ENCODE measurements around the gene STOML1.

Gene STOML1

DNA sequence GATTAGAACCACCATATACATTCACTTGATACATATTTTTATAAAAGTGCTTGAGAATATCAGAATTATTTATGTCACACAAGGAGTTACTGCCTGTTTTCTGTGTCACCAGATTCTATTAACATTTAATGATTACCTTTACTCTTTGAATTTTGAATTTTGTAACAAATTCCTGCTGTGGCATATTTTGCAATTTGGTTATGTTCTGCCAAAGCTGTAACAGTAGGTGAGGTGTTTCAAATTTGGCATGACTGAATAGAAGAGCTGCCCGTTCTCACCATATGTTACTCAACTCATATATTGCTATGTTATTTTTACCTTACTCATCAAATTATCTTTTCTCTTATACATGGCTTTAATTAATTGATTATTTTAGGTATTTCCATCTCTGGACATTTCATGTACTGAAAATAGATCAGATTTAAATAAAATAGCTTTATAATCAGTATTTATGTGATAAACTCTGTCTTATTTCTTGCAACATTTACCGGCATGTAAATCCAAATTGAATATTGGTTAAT lies 21.3 kb upstream of the STOML1 start:
- DNase-seq, result no peak

DNA sequence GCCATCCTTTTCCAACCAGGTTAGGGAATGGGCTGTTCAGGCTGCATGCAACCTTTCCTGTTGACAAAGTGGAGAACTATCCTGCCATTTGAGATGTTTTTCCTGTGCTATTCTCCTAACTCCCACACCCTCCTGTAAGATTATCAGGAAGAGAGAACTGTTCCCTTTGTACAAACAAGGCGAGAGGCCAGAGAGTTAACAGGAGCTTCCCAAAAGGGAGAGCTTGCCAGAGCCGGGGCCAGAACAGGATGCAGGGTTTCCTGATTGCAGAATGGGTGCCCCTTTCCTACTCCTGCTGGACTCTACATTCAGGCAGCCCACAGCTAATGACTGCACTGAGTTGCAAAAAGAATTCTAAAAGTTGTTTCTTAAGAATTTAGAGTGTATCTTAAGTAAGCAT lies 19.5 kb upstream of the STOML1 start:
- DNase-seq, result no peak

- no peak for DNase-seq
Measured at GRCh38 chr15:74010929-74011540, 18.9 kb upstream of the STOML1 start.

DNA sequence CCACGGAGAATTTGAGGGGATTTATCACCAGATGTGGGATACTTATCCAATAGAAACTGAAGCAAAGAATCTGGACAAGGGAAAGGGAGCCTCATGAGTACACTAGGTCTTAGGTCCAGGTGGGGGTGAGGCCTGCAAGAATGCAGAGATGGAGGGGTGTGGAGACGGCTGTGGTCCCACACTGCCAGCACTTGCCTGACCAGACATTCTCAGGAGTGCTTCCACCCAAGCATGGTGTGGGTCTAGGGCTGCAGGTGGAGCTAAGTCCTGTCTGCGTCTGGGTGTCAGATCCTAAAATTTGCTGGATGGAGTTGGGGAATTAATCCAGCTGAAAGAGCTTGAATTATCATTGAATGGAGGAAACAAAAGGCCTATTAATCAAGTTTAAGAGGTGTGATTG lies 16.8 kb upstream of the STOML1 start:
- DNase-seq, result no peak

GRCh38 chr15:74007820-74008371 lies 15.8 kb upstream of the STOML1 start:
- no peak for DNase-seq

- no peak for DNase-seq
Measured at GRCh38 chr15:74006774-74007639, 14.9 kb upstream of the STOML1 start.

DNA sequence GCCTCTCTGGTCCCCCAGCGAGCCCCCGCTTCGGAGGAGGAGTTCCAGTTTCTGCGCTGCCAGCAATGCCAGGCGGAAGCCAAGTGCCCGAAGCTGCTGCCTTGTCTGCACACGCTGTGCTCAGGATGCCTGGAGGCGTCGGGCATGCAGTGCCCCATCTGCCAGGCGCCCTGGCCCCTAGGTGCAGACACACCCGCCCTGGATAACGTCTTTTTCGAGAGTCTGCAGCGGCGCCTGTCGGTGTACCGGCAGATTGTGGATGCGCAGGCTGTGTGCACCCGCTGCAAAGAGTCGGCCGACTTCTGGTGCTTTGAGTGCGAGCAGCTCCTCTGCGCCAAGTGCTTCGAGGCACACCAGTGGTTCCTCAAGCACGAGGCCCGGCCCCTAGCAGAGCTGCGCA lies 5.9 kb upstream of the STOML1 start:
- no peak for DNase-seq

GRCh38 chr15:73996939-73997338 lies 4.8 kb upstream of the STOML1 start:
- peak; percentile 36 for DNase-seq

GRCh38 chr15:73996267-73996666 lies 4.2 kb upstream of the STOML1 start:
- DNase-seq, result no peak

GRCh38 chr15:73994912-73995622 lies 3.0 kb upstream of the STOML1 start:
- DNase-seq, result no peak

GRCh38 chr15:73994413-73994883 lies 2.4 kb upstream of the STOML1 start, which contains the start of gene PML:
Gene PML, plus strand, starts transcription at chr15:73994716. Its CDS starts 97 bp downstream, at chr15:73994813.
- peak; percentile 91 for DNase-seq

GRCh38 chr15:73993211-73993994 lies 1.3 kb upstream of the STOML1 start:
- no peak for DNase-seq

DNA sequence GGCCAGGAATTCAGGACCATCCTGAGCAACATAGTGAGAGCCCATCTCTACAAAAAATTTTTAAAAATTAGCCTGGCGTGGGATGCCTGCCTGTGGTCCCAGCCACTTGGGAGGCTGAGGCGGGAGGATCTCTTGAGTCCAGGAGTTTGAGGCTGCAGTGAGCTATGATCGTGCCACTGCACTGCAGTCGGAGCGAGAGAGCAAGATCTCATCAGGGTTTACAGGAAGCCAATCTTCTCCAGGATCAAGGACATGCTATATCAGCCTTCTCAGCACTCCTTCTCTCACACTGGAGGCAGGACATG lies 451 bp upstream of the STOML1 start:
- no peak for DNase-seq

GRCh38 chr15:73991260-73991659 lies 835 bp downstream of the STOML1 start:
- no peak for DNase-seq

DNA sequence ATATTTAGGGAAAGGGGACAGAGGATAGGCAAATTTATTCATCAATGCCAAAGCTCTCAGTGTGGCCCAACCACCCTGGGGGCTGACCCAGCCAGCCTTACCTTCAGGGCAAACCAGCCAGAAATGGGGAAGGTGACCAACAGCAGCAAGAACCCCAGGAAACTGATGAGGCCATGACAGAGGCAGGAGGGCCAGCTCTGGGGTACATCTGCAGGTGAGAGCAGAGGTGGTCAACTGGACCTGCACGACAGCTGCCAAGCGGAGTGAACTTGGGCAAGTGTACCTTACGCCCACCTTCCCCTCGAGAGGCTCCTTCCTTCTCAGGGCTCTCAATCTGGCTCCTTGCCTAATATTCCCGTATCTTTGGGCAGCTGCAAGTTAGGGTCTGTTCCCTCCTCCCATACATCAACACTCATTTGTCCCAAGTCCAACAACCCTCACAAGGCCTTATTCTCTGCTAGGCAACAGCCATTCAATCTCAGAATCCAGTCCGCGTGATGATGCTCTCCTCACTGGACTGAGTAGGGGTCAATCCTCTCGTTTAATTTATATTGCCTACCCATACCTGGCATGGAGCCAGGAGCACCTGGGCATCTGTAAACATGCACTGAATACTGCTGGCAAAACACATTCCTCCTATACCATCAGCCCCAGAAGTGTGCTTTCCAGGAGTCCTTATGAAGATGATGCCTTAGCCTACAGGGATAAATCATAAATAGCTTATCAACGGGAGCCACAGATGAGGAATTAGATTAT lies 1.7 kb downstream of the STOML1 start:
- DNase-seq, result no peak

DNA sequence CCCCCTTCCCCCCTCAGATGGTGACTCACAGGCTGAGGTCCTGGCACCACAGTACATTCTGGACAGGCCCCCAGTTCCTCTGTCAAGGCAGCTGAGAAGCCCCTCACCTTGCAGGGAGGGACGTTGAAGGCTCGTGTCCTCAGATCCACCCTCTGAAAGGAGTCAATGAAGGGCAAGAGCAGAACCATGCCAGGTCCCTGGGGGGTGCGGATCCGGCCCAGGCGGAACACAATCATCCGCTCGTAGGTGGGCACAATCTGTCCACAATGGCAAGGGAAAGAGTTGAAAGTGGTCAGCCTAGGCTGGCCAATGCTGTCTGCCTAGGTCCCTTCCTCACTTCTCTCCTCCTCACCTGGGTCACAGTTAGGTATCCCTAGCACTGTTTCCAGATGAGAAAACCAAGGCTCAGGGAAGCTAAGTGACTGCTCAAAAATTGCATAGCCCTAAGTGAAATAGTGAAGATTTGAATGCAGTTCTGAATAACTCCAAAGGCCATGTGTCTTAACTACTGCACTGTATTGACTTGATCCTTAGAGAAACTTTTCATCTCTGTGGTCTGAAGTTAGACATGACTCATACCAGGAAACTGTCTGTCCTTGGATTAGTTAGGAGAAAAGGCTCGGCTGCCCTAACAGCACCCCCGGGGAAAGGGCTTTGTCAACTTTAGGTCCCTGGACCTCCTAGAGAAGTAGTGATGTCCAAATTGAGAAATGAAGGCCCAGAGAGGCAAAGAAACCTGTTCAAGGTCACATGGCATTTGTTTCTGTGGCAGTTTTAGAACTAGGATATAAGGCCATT lies 2.9 kb downstream of the STOML1 start:
- DNase-seq, result no peak

DNA sequence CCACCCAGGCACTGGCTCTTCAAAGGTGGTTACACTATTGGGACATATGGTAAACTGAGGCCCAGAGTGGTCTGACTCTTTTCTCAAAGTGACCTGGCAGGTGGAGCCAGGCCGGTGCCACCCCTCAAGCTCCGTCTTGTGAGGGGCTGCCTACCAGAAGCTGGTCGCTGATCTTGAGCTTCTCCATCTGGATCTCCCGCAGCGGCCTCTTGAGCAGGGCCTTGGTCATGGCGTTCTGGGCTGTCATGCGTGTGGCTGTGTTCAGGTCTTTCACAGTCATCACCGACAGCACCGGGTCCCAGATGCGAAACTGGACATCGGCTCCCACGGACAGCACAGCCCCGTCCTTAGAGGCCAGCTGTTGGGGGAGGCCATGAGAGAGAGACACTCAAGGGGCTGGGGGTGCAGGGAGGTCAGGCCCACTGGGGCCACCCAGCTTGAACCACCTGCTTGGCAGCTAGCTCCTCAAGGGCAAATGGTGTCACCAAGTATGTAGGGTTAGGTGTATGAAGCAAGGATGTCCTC lies 3.6 kb downstream of the STOML1 start:
- no peak for DNase-seq

DNA sequence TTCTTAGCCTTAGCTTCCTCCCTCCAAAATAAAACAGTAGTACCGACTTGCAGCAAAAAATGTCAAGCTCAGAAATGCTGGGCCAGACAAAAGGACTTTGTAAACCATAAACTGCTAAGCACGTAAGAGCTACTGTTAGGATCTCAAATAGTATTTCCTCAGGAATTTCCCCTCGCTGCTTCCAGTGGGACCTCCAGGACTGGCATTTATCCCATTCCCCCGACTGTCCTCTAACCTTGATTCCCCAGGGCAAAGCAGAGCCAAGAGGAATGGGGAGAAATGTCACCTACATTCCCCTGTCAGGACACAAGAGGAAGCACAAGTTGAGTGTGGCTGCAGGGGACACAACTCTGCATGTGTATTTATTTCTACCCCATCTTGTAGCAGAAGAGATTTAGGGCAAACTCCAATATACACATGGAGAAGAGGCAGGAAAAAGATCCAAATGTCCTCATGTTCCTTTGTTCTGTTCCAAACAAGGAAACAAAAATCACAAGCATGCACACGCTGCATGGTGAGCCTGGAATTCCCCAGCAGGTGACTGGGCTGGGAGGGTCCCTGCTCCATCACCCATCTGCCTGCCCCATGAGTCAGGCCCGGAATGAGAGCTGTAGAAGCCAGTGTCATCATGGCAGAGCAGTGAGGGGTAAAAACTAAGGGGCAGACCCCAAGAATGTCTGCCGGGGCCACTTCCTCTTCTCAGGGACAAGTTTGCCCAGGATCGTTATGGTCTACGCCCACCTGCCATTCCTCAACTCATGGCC lies 4.2 kb downstream of the STOML1 start:
- no peak for DNase-seq

DNA sequence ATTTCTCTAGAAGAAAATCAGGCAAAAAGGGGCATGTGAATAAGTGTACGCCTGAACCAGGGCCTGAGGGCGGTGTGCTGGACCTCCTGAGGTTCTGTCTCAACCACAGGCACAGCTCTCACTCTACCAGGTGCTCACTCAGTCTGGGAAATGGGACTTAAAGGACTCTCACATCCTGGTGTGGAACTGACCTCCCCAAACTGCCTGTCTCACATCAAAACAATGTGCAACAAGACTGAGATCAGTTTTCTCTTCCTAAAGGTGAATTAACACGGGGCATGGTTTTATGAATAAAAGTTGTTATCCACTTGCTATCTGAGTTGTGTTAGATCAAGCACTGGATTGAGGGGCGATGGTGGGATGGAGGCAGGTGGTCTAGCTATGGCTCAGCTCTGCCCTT lies 4.8 kb downstream of the STOML1 start:
- DNase-seq, result no peak

DNA sequence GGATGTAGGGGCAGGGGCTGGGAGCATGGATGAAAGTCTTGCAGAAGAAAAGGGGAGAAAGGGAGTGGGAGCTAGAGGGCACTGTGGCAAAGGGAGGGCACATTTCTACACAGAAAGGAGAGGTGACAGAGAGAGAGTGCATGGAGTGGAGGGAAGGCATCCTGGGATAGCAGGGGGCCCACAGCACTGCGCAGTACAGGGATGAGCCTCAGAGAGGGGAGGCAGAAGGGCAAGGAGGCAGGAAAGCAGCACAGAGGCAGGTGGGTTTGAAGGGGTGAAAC lies 5.4 kb downstream of the STOML1 start:
- no peak for DNase-seq
